AG04450 (cell line): Measurements from ENCODE around the gene SYK. TPM values are rescaled to one million over a fixed set of nuclear protein-coding genes. Genes with fewer than 3 reads are reported as not detected.

Source experiments
- CTCF ChIA-PET: fragments of 300-600, 350-600 bp; formaldehyde crosslinking; extraction: SDS; loops from one replicate; lab custom pipeline; 2022; ENCODE audit warnings: antibody characterized with exemption, inconsistent platforms; lab: Charles Lee
- POLR2A ChIA-PET: fragments of 350-600 bp; formaldehyde crosslinking; extraction: SDS; loops from one replicate; lab custom pipeline; 2021; ENCODE audit warnings: antibody characterized with exemption, inconsistent platforms; lab: Yijun Ruan, JAX
- DNase-seq: peaks from one replicate; pipeline ENCODE4 v3.0.0-alpha.2; 2011; ENCODE audit warnings: low read depth, low spot score
- H3K27ac ChIP-seq: one replicate; pipeline ENCODE4 v1.5.1; 2012; ENCODE audit warnings: low read depth, low read length, control low read depth
- H3K27me3 ChIP-seq: one replicate; pipeline ENCODE4 v1.6.0; 2012; ENCODE audit warnings: low read length; ENCODE audit not compliant: control insufficient read depth, insufficient read depth
- H3K4me3 ChIP-seq: 2 replicates; pipeline ENCODE4 v1.5.1; 2011; ENCODE audit warnings: mild to moderate bottlenecking, low read depth, low read length, control low read depth
- H3K9me3 ChIP-seq: 2 replicates; pipeline ENCODE4 v1.5.1; 2012; ENCODE audit warnings: low read length; ENCODE audit not compliant: control insufficient read depth, insufficient read depth
- polyA plus RNA-seq: library from polyadenylated mRNA; depleted of rRNA; stranded (reverse); fragments of >200 nt; gene quantifications from 2 replicates; pipeline ENCODE4 v1.2.3, GENCODE V29; 2011
- TF ChIP-seq, protein P1 (sequence below): IDR thresholded peaks from 2 replicates; pipeline ENCODE4 v1.5.1; 2011; ENCODE audit warnings: low read depth, low read length, control low read depth, inconsistent platforms

Gene SYK
- polyA plus RNA-seq, 1 experiment = not detected

- peaks cover 5% of the 10 kb centered on the region for H3K27me3 ChIP-seq
- peak overlapping the region; percentile 21 for H3K27ac ChIP-seq
- TF ChIP-seq, protein P1, sequence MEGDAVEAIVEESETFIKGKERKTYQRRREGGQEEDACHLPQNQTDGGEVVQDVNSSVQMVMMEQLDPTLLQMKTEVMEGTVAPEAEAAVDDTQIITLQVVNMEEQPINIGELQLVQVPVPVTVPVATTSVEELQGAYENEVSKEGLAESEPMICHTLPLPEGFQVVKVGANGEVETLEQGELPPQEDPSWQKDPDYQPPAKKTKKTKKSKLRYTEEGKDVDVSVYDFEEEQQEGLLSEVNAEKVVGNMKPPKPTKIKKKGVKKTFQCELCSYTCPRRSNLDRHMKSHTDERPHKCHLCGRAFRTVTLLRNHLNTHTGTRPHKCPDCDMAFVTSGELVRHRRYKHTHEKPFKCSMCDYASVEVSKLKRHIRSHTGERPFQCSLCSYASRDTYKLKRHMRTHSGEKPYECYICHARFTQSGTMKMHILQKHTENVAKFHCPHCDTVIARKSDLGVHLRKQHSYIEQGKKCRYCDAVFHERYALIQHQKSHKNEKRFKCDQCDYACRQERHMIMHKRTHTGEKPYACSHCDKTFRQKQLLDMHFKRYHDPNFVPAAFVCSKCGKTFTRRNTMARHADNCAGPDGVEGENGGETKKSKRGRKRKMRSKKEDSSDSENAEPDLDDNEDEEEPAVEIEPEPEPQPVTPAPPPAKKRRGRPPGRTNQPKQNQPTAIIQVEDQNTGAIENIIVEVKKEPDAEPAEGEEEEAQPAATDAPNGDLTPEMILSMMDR = no peak
- CTCF ChIA-PET = no interaction called here
- POLR2A ChIA-PET = no interaction called here
- H3K9me3 ChIP-seq = no peaks in the 10 kb centered on the region
- no peak for DNase-seq
- no peak overlapping the region for H3K4me3 ChIP-seq
Measured at GRCh38 chr9:90854637-90855175, 53.1 kb downstream of the SYK start.

- Histone ChIP-seq H3K27me3 (peaks cover 5% of the 10 kb centered on the region), H3K4me3 (no peak overlapping the region), H3K27ac (no peak overlapping the region), H3K9me3 (no peaks in the 10 kb centered on the region)
- ChIA-PET CTCF (no interaction called here), POLR2A (no interaction called here)
- TF ChIP-seq, protein P1 = no peak
- DNase-seq = no peak
Measured at GRCh38 chr9:90855208-90855902, 53.7 kb downstream of the SYK start.

GRCh38 chr9:90857091-90857490 is 55.5 kb downstream of the SYK start:
- no peak overlapping the region for H3K4me3 ChIP-seq
- H3K9me3 ChIP-seq = no peaks in the 10 kb centered on the region
- no peak for DNase-seq
- no peak overlapping the region for H3K27ac ChIP-seq
- no peaks in the 10 kb centered on the region for H3K27me3 ChIP-seq
- TF ChIP-seq, protein P1 = no peak
- ChIA-PET CTCF (no interaction called here), POLR2A (no interaction called here)

GRCh38 chr9:90857855-90858254 is 56.2 kb downstream of the SYK start:
- TF ChIP-seq, protein P1 = no peak
- Histone ChIP-seq H3K9me3 (no peaks in the 10 kb centered on the region), H3K27me3 (no peaks in the 10 kb centered on the region), H3K4me3 (no peak overlapping the region), H3K27ac (no peak overlapping the region)
- ChIA-PET POLR2A (no interaction called here), CTCF (no interaction called here)
- no peak for DNase-seq

DNA sequence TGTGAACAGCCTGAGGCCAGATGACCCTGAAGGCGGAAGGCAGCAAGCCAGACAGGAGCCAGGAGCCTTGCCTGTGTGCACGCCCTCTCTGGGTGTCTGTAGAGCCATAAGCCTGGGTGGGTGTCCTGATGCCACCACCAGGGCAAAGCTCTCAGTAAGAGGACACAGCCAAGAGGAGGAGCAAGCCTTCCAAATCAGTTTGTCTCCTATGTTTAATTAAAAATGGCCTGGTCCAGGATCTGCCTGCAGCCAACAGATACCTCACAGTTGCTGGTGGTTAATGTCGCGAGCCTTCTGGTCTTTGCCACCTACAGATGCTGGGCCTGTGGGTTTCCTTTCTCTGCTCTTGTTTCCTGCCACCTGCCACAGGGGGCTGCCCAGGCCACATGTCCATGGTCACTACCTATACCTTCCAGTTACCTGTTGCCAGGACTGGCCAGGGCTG is 56.9 kb downstream of the SYK start:
- POLR2A ChIA-PET = no interaction called here
- H3K27ac ChIP-seq = no peak overlapping the region
- no peaks in the 10 kb centered on the region for H3K9me3 ChIP-seq
- H3K27me3 ChIP-seq = no peaks in the 10 kb centered on the region
- H3K4me3 ChIP-seq = no peak overlapping the region
- no peak for DNase-seq
- TF ChIP-seq, protein P1 = no peak
- CTCF ChIA-PET = no interaction called here
